Epithelial cell of prostate (primary cell): Measurements from ENCODE around the gene NOXA1.
A peak's percentile ranks its signal among the peaks of the same experiment; 100 is the strongest.

Experiments
- DNase-seq: peaks from one replicate; pipeline ENCODE4 v3.0.0-alpha.2; 2011; ENCODE audit warnings: low read depth, low spot score
- H3K27ac ChIP-seq: fragments of 450-650 bp; 2 replicates; pipeline ENCODE4 v1.5.1; 2017; ENCODE audit warnings: mild to moderate bottlenecking

Gene NOXA1

GRCh38 chr9:137435980-137436760, 13.0 kb downstream of the NOXA1 start:
- DNase-seq, result no peak
- no peak overlapping the region for H3K27ac ChIP-seq

DNA sequence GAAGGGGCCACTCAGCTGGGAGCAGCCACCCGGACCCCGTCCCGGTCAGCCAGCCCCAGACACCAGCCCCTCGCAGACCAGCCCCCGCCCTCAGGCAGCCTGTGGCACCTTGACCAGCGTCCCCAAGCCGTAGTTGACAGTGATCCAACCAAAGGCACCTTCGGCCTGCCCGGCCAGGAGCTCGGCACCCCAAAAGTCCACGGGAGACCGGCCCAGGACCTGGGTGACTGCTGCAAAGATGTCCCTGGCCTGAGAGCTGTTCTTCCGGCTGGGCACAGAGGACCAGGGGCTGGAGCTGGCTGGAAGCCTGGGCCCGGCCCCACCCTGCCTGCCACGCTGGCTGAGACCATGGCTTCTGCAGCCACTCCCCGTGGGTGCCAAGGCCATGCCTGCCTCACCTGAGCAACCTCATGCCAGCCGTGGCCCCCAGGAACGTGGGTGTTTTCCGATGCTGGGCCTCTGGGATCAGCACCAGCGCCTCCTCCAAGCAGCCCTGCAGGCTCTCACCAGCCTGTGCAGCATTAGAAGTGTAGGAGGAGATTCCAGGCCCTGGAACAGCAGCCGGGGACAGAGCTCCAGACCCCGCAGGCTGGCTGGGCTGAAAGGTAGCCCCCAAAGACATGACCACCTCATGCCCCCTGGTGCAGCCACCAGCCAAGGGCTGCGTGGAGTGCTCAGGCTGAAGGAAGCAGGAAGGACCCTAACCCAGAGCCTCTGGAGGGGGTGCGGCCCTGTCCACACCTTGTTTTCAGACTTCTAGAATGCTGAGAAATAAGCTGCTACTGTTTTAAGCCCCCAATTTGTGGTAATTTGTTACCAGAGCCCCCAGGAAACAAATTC, 13.8 kb downstream of the NOXA1 start:
- no peak overlapping the region for H3K27ac ChIP-seq
- no peak for DNase-seq

- H3K27ac ChIP-seq, result no peak overlapping the region
- no peak for DNase-seq
Observed at GRCh38 chr9:137437691-137438590, 14.7 kb downstream of the NOXA1 start.

DNA sequence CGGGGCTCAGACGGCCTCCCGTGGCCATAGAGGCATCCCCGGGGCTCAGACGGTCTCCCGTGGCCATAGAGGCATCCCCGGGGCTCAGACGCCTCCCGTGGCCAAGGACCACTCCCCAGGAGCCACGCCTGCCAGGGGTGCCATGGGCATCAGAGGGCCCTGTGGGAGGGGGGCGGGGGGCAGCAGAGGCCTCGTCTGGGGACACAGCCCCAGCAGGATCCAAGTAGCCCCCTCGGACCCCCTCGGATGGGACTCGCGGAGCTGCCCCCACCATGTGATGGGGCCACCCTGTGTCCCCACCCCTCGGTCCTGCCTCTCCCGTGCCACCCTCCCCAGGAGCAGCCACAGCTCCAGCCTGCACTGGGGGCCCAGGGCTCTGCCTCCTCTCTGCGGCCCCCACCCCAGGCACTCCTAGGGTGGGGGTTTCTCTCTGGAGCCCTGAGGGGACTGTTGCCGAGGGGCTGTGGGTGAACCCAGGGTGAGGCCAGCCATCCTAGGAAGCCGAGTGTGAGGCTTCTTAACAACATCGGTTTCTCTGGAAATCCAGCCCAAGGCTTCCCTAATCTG, 15.5 kb downstream of the NOXA1 start:
- no peak for DNase-seq
- H3K27ac ChIP-seq, result no peak overlapping the region

GRCh38 chr9:137439158-137439714, 16.0 kb downstream of the NOXA1 start:
- DNase-seq, result no peak
- H3K27ac ChIP-seq, result no peak overlapping the region

- H3K27ac ChIP-seq, result no peak within 1 kb of the TSS
- DNase-seq, result no peak
Observed at GRCh38 chr9:137441289-137441934, 18.2 kb downstream of the NOXA1 start, which contains the start of gene ENTPD8. ENTPD8 (minus strand) TSS chr9:137441357; CDS start chr9:137438285, 3,072 bp downstream.

DNA sequence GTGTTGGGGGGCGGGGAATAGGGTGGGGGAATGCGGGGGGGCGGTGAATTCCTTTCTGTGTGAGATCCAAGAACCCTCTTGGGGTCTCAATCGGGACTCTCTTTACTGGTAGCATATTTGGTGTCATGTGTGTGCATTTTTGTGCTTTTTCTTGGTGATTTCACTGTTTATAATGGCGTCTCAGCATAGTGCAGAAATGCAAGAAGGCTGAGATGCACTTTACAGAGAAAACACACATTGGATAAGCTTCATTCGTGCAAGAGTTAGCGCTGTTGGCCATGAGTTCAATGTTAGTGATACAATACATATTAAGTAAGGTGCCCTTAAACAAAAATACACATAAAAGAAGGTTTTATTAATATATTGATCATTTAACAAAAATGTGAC, 18.7 kb downstream of the NOXA1 start:
- DNase-seq, result no peak
- no peak overlapping the region for H3K27ac ChIP-seq

GRCh38 chr9:137444106-137444790, 21.1 kb downstream of the NOXA1 start:
- DNase-seq, result no peak
- H3K27ac ChIP-seq, result no peak overlapping the region

DNA sequence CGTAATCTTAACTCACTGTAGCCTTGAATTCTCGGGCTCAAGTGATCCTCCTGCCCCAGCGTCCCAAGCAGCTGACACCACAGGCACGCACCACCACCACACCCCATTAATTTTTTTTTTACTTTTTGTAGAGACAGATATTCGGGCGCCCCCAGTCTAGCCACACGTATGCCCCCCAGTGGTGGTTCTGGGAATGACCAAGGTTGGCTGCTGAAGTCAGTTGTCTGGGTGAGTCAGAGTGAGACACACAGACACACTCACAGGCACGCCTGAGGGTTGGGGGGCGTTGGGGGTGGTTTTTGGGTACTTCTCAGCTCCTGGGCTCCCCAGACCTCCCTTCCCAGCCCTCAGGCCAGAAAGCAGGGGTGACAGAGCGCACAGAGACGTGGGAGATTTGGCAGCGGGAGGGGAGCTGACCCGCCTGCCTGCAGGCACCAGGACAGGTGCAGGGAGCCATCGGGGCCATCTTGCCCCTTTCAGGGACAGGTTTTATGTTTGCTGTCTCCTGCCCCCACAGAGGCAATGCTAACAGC, 22.1 kb downstream of the NOXA1 start:
- H3K27ac ChIP-seq, result no peak overlapping the region
- DNase-seq, result peak; percentile 22

GRCh38 chr9:137445930-137446431, 22.8 kb downstream of the NOXA1 start:
- no peak for DNase-seq
- no peak overlapping the region for H3K27ac ChIP-seq

DNA sequence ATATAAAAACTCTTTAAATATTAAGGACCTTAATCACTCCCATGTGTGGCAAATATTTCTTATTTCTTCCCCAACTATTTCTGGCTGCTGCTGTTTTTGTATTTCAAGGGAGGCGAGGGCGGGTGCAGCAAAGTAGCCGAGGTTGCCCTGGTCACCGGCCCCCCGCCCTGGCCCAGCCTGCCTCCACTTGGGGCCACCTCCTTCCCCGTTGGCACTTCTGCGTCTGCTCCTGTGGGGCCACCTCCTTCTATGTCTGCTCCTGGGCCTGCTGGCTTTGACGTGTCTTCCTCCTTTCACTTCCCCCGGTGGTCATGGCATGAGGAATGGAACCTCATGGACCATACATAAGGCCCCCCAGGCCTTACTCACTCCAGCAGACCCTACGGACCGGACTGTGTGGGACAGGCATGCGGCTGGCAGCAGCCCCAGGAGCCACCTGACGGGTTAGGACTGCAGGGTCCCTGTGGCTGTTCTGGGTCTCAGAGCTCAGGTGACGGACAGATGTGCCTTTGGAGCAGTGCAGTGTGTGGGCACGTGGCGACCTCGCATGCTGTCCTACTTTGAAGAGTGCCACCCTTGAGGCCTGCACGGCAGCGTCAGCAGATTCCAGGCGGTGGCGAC, 23.8 kb downstream of the NOXA1 start:
- DNase-seq, result no peak
- no peak overlapping the region for H3K27ac ChIP-seq

GRCh38 chr9:137447722-137448601, 24.8 kb downstream of the NOXA1 start:
- DNase-seq, result no peak
- H3K27ac ChIP-seq, result no peak overlapping the region

DNA sequence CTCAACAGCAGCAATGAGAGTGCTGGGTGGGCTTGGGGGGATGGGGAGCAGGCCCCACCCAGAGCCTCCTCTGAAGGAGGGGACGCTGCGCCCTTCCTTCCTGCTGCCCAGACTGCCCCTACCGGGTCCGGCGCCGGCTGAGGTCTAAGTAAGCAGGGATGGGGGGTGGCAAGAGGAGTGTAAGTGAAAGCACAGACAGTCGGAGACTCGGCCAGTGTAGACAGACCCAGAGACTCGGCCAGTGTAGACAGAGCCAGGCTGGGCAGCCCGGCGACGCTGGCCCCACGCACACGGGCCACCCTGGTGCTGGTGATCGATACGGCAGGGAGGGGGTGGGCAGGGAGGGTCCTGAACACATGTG, 25.4 kb downstream of the NOXA1 start:
- H3K27ac ChIP-seq, result no peak overlapping the region
- DNase-seq, result no peak

GRCh38 chr9:137449081-137449844, 26.1 kb downstream of the NOXA1 start:
- no peak for DNase-seq
- no peak overlapping the region for H3K27ac ChIP-seq

DNA sequence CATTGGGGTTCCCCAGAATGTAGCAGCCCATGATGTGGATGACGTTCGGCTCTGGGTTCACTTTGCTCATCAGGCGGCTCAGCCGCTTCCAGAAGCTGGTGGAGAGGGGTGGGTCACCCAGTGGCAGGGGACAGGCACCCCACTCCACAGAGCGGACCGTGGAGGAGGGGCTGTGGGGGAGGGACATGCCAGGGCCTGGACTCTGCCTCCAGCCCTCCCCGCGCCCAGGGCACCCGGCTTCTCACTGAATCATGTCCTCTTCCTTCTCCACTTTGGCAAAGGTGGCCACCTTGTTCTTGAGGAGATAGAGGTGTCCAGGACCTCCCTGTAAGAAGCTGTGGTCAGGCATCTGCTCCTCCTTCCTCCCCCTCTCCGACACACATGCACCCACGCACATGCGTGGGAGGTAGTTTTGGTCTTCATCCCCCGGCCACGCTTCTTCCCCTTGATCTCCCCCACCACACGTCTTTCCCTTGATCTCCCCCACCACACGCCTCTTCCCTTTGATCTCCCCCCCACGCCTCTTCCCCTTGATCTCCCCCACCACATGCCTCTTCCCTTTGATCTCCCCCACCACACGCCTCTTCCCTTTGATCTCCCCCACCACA, 26.8 kb downstream of the NOXA1 start:
- DNase-seq, result no peak
- H3K27ac ChIP-seq, result no peak overlapping the region
